ENCODE results near the gene SPATA3.

GRCh38 chr2:231018184-231018583 lies 22.3 kb downstream of the SPATA3 start:
- TF ChIP-seq CTCF (IDR thresholded peaks at IDR 0.05; ENCODE audit: low read depth, low read length, poor library complexity, severe bottlenecking) (no peak), EZH2phosphoT487 (IDR thresholded peaks at IDR 0.05; ENCODE audit: borderline replicate concordance, low read length) (no peak)

Data from DOHH2 (cell line).